Adipocyte (in vitro differentiated cells): ENCODE data around the gene KCNMA1.
A peak's percentile ranks its signal among the peaks of the same experiment; 100 is the strongest.

Experiments
- DNase-seq: peaks from one replicate; pipeline ENCODE4 v3.0.0-alpha.2; 2015; ENCODE audit warnings: low read depth
- H3K27me3 ChIP-seq: replicated peaks from 2 replicates; pipeline ENCODE4 v1.7.0; 2013; ENCODE audit warnings: mild to moderate bottlenecking, low read length, moderate library complexity; ENCODE audit not compliant: control insufficient read depth, insufficient read depth
- H3K36me3 ChIP-seq: 2 replicates; pipeline ENCODE4 v1.7.0; 2013; ENCODE audit warnings: low read length, mild to moderate bottlenecking, moderate library complexity; ENCODE audit not compliant: control insufficient read depth, insufficient read depth, severe bottlenecking
- H3K4me1 ChIP-seq: 2 replicates; pipeline ENCODE4 v1.7.0; 2013; ENCODE audit warnings: mild to moderate bottlenecking, low read length, moderate library complexity; ENCODE audit not compliant: control insufficient read depth, insufficient read depth
- H3K4me3 ChIP-seq: 2 replicates; pipeline ENCODE4 v1.7.0; 2013; ENCODE audit warnings: mild to moderate bottlenecking, low read length, moderate library complexity
- H3K9ac ChIP-seq: 2 replicates; pipeline ENCODE4 v1.7.0; 2013; ENCODE audit warnings: mild to moderate bottlenecking, low read length, moderate library complexity
- H3K9me3 ChIP-seq: 2 replicates; pipeline ENCODE4 v1.7.0; 2013; ENCODE audit warnings: mild to moderate bottlenecking, low read length, moderate library complexity; ENCODE audit not compliant: control insufficient read depth

The KCNMA1 gene

GRCh38 chr10:77501846-77502261 is 135.8 kb downstream of the KCNMA1 start:
- peaks cover 42% of the 10 kb centered on the region for H3K4me1 ChIP-seq
- peak overlapping the region; percentile 39 for H3K9ac ChIP-seq
- H3K9me3 ChIP-seq = no peaks in the 10 kb centered on the region
- H3K4me3 ChIP-seq = no peak overlapping the region
- H3K36me3 ChIP-seq = no peaks in the 10 kb centered on the region
- no peak for DNase-seq
- H3K27me3 ChIP-seq = no peaks in the 10 kb centered on the region

- H3K9ac ChIP-seq = peak overlapping the region; percentile 39
- no peaks in the 10 kb centered on the region for H3K9me3 ChIP-seq
- H3K4me1 ChIP-seq = peaks cover 37% of the 10 kb centered on the region
- DNase-seq = peak; percentile 88
- no peak overlapping the region for H3K4me3 ChIP-seq
- H3K27me3 ChIP-seq = no peaks in the 10 kb centered on the region
- H3K36me3 ChIP-seq = no peaks in the 10 kb centered on the region
Measured at GRCh38 chr10:77501152-77501845, 136.3 kb downstream of the KCNMA1 start.

GRCh38 chr10:77500754-77501151 is 136.9 kb downstream of the KCNMA1 start:
- no peaks in the 10 kb centered on the region for H3K9me3 ChIP-seq

GRCh38 chr10:77498829-77499228 is 138.8 kb downstream of the KCNMA1 start:
- H3K9ac ChIP-seq = no peak overlapping the region
- no peak for DNase-seq
- peaks cover 18% of the 10 kb centered on the region for H3K4me1 ChIP-seq
- no peaks in the 10 kb centered on the region for H3K27me3 ChIP-seq
- H3K9me3 ChIP-seq = no peaks in the 10 kb centered on the region
- H3K4me3 ChIP-seq = no peak overlapping the region
- no peaks in the 10 kb centered on the region for H3K36me3 ChIP-seq

More at GRCh38 chr10:77500754-77501151, 136.9 kb downstream of the KCNMA1 start:
- H3K9ac ChIP-seq = no peak overlapping the region
- H3K4me3 ChIP-seq = no peak overlapping the region
- H3K27me3 ChIP-seq = no peaks in the 10 kb centered on the region
- peaks cover 31% of the 10 kb centered on the region for H3K4me1 ChIP-seq
- peak; percentile 35 for DNase-seq
- no peaks in the 10 kb centered on the region for H3K36me3 ChIP-seq

- no peak overlapping the region for H3K4me3 ChIP-seq
- H3K36me3 ChIP-seq = no peaks in the 10 kb centered on the region
- no peak overlapping the region for H3K9ac ChIP-seq
- no peaks in the 10 kb centered on the region for H3K9me3 ChIP-seq
- no peak for DNase-seq
- peaks cover 18% of the 10 kb centered on the region for H3K4me1 ChIP-seq
- H3K27me3 ChIP-seq = no peaks in the 10 kb centered on the region
Measured at GRCh38 chr10:77498210-77498609, 139.4 kb downstream of the KCNMA1 start.

- no peak for DNase-seq
- Histone ChIP-seq H3K9me3 (no peaks in the 10 kb centered on the region), H3K27me3 (no peaks in the 10 kb centered on the region)
Measured at GRCh38 chr10:77497748-77498147, 139.9 kb downstream of the KCNMA1 start.

GRCh38 chr10:77496941-77497420 is 140.6 kb downstream of the KCNMA1 start:
- H3K9me3 ChIP-seq = no peaks in the 10 kb centered on the region
- no peak for DNase-seq
- no peak overlapping the region for H3K4me3 ChIP-seq
- no peaks in the 10 kb centered on the region for H3K27me3 ChIP-seq
- no peaks in the 10 kb centered on the region for H3K36me3 ChIP-seq
- H3K4me1 ChIP-seq = peaks cover 16% of the 10 kb centered on the region
- no peak overlapping the region for H3K9ac ChIP-seq

More at GRCh38 chr10:77497748-77498147, 139.9 kb downstream of the KCNMA1 start:
- Histone ChIP-seq H3K4me3 (no peak overlapping the region), H3K4me1 (peaks cover 18% of the 10 kb centered on the region), H3K9ac (no peak overlapping the region), H3K36me3 (no peaks in the 10 kb centered on the region)

- Histone ChIP-seq H3K36me3 (no peaks in the 10 kb centered on the region), H3K9me3 (no peaks in the 10 kb centered on the region), H3K9ac (no peak overlapping the region), H3K27me3 (no peaks in the 10 kb centered on the region), H3K4me1 (peaks cover 3% of the 10 kb centered on the region), H3K4me3 (no peak overlapping the region)
- DNase-seq = no peak
Measured at GRCh38 chr10:77494756-77495541, 142.7 kb downstream of the KCNMA1 start.

GRCh38 chr10:77494327-77494726 is 143.3 kb downstream of the KCNMA1 start:
- no peaks in the 10 kb centered on the region for H3K27me3 ChIP-seq
- H3K4me1 ChIP-seq = peaks cover 3% of the 10 kb centered on the region
- no peaks in the 10 kb centered on the region for H3K36me3 ChIP-seq
- peak; percentile 42 for DNase-seq
- H3K4me3 ChIP-seq = no peak overlapping the region
- H3K9ac ChIP-seq = no peak overlapping the region
- H3K9me3 ChIP-seq = no peaks in the 10 kb centered on the region

GRCh38 chr10:77493851-77494261 is 143.8 kb downstream of the KCNMA1 start:
- Histone ChIP-seq H3K36me3 (no peaks in the 10 kb centered on the region), H3K9me3 (no peaks in the 10 kb centered on the region), H3K4me3 (no peak overlapping the region), H3K9ac (no peak overlapping the region), H3K27me3 (no peaks in the 10 kb centered on the region), H3K4me1 (peaks cover 3% of the 10 kb centered on the region)
- no peak for DNase-seq

- no peak overlapping the region for H3K4me3 ChIP-seq
- H3K27me3 ChIP-seq = no peaks in the 10 kb centered on the region
- no peaks in the 10 kb centered on the region for H3K9me3 ChIP-seq
- H3K9ac ChIP-seq = no peak overlapping the region
- peaks cover 3% of the 10 kb centered on the region for H3K4me1 ChIP-seq
- no peaks in the 10 kb centered on the region for H3K36me3 ChIP-seq
- no peak for DNase-seq
Measured at GRCh38 chr10:77493239-77493806, 144.3 kb downstream of the KCNMA1 start.
